AG09309 (cell line): ENCODE measurements around the gene ARMC2.
"Not testable (repeated sequence)": the region's sequence is repeated elsewhere in the genome, so short reads cannot be mapped to it uniquely, and the experiment has no call there.

Experiments
- DNase-seq: peaks from one replicate; pipeline ENCODE4 v3.0.0-alpha.2; 2010; ENCODE audit warnings: low read depth
- H3K4me3 ChIP-seq: 2 replicates; pipeline ENCODE4 v1.5.1; 2011; ENCODE audit warnings: mild to moderate bottlenecking, low read depth, low read length, moderate library complexity; ENCODE audit not compliant: control insufficient read depth
- TF ChIP-seq, protein P1 (sequence below): IDR thresholded peaks from 2 replicates; pipeline ENCODE4 v1.5.1; 2011; ENCODE audit warnings: mild to moderate bottlenecking, low read depth, low read length, inconsistent platforms; ENCODE audit not compliant: insufficient read depth, control insufficient read depth; ENCODE audit errors: missing control alignments

Gene ARMC2

GRCh38 chr6:108888052-108888451, 39.8 kb downstream of the ARMC2 start:
- DNase-seq: no peak
- H3K4me3 ChIP-seq: no peak overlapping the region
- TF ChIP-seq, protein P1, sequence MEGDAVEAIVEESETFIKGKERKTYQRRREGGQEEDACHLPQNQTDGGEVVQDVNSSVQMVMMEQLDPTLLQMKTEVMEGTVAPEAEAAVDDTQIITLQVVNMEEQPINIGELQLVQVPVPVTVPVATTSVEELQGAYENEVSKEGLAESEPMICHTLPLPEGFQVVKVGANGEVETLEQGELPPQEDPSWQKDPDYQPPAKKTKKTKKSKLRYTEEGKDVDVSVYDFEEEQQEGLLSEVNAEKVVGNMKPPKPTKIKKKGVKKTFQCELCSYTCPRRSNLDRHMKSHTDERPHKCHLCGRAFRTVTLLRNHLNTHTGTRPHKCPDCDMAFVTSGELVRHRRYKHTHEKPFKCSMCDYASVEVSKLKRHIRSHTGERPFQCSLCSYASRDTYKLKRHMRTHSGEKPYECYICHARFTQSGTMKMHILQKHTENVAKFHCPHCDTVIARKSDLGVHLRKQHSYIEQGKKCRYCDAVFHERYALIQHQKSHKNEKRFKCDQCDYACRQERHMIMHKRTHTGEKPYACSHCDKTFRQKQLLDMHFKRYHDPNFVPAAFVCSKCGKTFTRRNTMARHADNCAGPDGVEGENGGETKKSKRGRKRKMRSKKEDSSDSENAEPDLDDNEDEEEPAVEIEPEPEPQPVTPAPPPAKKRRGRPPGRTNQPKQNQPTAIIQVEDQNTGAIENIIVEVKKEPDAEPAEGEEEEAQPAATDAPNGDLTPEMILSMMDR: no peak

DNA sequence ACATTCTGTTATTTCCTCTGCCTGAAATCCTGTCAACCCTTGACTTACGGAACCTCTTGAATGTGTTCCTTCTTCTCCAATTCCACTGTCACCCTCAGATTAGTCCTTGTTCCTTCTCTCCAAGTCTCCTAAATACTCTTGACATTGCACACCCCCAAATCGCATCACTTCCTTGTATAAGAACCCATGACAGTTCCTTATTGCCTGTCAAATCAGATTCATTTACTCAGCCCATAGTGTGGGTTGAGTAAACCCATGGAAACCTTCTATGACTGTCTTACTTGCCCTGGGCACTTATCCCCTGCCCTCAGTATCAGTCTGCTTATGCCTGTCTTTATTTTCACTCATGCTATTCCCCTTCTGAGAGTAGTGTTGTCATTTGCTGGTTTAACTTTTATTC, 40.5 kb downstream of the ARMC2 start:
- no peak overlapping the region for H3K4me3 ChIP-seq
- TF ChIP-seq, protein P1: no peak
- DNase-seq: no peak

DNA sequence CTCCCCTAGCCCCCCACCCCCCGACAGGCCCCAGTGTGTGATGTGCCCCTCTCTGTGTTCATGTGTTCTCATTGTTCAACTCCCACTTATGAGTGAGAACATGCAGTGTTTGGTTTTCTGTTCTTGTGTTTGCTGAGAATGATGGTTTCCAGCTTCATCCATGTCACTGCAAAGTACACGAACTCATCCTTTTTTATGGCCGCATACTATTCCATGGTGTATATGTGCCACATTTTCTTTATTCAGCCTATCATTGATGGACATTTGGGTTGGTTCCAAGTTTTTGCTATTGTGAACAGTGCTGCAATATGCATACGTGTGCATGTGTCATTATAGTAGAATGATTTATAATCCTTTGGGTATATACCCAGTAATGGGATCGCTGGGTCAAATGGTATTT, 42.7 kb downstream of the ARMC2 start:
- DNase-seq, H3K4me3 ChIP-seq: not testable (repeated sequence)

GRCh38 chr6:108895571-108895970, 47.3 kb downstream of the ARMC2 start:
- no peak overlapping the region for H3K4me3 ChIP-seq

DNA sequence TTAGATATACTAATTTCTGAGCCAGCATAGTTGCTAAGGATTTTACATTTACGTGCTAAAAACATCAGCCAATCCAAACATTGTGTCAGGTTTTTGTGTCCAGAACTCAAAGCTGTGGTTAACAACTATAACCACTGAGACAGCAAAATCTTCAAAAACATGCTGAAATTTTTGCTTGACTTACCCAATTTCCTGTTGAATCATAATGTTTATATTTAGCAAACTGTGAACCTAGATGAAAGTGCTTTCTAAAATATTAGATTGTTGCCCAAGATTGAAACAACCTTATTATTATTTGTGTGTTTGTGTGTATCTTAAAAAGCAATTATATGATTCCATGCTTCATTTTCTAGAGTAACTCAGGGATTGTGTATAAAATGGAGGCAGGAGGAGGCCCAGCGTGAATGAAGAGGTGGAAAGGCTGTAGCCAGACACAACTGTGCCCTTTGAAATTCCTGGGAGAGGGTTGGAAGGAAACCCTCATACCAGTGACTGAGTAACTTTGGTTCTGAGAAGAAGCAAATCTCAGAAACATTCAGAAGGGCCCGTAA, 48.0 kb downstream of the ARMC2 start:
- TF ChIP-seq, protein P1: no peak
- peak; percentile 88 for DNase-seq
- H3K4me3 ChIP-seq: no peak overlapping the region

More at GRCh38 chr6:108895571-108895970, 47.3 kb downstream of the ARMC2 start:
- no peak for DNase-seq
- TF ChIP-seq, protein P1: peak; percentile 4

DNA sequence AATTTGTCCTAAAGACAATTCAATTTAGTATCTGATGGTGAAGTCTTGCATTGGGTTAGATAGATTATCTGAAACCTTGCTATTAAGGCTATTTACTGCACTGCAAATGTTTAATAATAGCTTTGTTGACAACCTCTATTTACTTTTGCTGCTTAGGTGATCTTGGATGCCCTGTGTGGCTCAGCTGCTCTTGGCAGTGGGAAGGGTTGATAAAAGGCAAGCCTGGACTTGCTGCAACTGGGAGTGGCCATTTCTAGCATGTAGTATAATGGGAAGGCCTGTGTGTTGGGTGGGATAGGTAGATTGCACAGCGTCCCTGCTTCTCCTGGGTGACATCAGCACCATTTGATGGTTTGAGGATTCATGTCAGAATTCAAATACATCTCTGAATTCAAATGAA, 49.1 kb downstream of the ARMC2 start:
- TF ChIP-seq, protein P1: no peak
- DNase-seq: no peak
- no peak overlapping the region for H3K4me3 ChIP-seq

DNA sequence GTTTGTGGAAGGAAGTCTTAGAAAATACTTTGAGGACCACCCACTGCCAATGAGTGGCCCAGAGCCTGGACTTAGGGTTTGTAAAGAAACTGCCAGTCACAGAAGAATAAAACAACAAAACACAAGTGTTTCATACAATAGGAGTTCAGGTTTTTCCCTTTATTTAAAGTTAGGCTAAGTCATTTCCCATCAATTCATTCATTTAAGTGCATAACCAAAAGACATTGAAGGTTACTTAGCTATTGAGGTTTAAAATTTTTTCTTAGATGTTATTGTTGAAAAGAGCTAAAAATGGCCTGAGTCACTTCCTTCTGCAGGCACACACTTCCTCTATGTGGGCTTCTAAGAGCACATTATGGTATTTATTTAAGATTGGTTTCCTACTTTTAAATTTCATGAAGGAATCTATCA, 54.2 kb downstream of the ARMC2 start:
- no peak for DNase-seq
- H3K4me3 ChIP-seq: no peak overlapping the region
- TF ChIP-seq, protein P1: no peak

DNA sequence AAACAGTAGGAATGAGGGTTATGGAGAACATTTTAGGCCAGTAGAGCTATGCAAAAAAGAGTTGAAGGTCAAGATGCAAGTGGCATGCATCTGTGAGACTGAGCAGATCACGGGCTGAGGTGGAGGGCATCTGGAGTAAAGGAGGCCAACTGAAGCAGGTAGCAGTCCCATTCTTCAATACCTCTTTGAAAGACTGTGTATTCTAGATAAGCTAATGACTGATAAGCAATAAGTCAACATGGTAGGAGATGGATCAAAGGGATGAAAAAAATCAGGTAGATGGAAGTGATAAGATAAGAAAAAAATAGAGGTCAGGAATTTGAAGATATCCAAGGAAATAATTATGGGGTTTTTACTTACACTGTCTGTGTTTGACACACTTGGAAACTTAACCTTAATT, 55.6 kb downstream of the ARMC2 start:
- DNase-seq: no peak
- TF ChIP-seq, protein P1: no peak

More for the DNA sequence above, 55.6 kb downstream of the ARMC2 start:
- no peak overlapping the region for H3K4me3 ChIP-seq
